Head of caudate nucleus (tissue), 42 donors: Measurements from ENCODE around the gene PIP5KL1.
A peak's percentile ranks its signal among the peaks of the same experiment; 100 is the strongest.

ENCODE experiments used
- DNase-seq, 42 donors: peaks; one replicate each; pipeline versions ENCODE4 v3.0.0 to v3.0.0-alpha.2; 2020 to 2021; ENCODE audit warnings: mixed read lengths in 7 of 42
- intact Hi-C: fragments of 100-400 bp; cut with DNase I; formaldehyde crosslinking; loops from one replicate; pipeline ENCODE4 v1.15.0; 2022

The PIP5KL1 gene

DNA sequence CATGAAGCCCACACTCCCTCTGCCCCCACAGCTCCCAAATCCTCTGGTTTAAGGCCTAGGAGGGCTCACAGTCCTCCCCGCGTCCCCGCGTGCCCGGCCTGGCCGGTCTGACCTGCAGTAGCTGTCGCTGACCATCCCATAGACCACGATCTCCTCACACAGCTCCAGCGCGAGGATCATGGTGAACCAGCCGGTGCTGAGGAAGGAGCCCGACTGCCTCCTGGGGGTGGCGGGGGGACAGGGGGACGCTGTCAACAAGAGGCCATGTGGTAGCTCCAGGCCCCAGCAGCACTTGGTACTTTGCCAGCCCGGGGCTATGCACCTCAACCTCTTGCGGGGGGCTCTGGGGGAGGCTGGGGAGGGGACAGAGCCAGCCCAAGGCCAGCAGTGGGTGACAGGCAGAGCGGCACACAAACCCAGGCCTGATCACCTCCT is 20.7 kb downstream of the PIP5KL1 start:
- intact Hi-C loops: loop anchor here (10.0 kb wide), 1 partner anchor 125 kb away; the partner anchor contains the start of gene CDK9
- no peak for DNase-seq

GRCh38 chr9:127908660-127908926 is 22.0 kb downstream of the PIP5KL1 start:
- intact Hi-C loops: no loop called here
- no peak for DNase-seq

- intact Hi-C loops: no loop called here
- no peak for DNase-seq
Measured at GRCh38 chr9:127907867-127908659, 22.5 kb downstream of the PIP5KL1 start.

- intact Hi-C loops: no loop called here
- peak in 23 of 42 donors; percentile 18 to 83 (median 56) for DNase-seq
Measured at GRCh38 chr9:127905788-127906191, 24.8 kb downstream of the PIP5KL1 start.

DNA sequence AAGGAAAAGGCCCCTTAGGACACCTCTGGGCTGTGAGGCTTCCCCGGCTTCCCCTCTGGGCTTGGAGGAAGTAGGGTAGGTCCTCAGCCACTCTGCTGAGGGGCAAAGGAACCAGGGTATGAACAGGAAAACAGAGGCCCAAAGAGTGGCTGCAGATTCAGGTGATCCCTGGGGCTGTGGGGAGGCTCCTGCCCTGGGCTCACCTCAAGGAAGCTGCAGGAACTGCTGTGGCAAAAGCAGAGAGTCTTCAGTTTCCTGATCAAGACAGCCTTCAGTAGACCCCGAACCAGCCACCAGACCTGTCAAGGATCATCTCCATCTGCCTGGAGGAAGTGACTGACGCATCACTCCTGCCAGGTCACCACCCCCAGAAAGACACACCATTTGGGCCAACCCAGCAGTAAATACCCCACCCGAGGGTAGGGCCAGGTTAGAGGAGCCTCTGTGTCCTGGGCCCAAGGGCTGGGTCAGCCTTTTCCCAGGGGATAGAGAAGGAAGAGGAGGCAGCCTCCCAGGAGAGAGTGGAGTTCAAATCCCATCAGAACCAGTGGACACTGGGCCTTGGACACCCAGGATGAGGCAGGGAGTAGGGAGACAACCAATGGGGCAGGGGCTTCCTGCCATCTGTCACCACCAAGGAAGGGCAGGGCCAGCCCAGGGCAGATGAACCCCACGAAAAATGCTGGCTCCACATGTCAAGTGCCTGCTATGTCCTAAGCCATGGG is 25.4 kb downstream of the PIP5KL1 start:
- peak in 1 of 42 donors; percentile 16 for DNase-seq
- intact Hi-C loops: no loop called here

DNA sequence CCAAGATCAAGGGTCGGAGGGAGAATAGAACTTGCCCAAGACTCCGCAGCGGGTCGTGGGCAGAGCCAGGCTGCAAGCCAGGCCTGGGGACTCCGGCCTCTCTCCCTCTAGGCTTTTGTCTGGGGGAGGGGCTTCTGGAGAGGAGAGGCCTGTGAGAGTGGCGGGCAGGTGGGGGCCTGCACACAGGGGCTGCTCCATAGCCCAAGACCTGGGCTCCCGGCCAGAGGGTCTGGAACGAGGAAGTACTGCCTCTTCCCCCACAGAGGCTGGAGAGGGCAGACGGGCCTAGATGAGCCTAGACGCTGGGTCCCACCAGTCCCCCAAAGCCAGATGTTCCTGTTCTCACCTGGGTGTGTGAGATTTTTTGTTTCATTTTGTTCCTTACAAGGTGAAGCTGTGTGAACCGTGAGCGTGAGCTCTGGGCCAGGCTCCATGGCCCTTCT is 26.0 kb downstream of the PIP5KL1 start:
- peak in 9 of 42 donors; percentile 17 to 58 (median 35) for DNase-seq
- intact Hi-C loops: no loop called here

DNA sequence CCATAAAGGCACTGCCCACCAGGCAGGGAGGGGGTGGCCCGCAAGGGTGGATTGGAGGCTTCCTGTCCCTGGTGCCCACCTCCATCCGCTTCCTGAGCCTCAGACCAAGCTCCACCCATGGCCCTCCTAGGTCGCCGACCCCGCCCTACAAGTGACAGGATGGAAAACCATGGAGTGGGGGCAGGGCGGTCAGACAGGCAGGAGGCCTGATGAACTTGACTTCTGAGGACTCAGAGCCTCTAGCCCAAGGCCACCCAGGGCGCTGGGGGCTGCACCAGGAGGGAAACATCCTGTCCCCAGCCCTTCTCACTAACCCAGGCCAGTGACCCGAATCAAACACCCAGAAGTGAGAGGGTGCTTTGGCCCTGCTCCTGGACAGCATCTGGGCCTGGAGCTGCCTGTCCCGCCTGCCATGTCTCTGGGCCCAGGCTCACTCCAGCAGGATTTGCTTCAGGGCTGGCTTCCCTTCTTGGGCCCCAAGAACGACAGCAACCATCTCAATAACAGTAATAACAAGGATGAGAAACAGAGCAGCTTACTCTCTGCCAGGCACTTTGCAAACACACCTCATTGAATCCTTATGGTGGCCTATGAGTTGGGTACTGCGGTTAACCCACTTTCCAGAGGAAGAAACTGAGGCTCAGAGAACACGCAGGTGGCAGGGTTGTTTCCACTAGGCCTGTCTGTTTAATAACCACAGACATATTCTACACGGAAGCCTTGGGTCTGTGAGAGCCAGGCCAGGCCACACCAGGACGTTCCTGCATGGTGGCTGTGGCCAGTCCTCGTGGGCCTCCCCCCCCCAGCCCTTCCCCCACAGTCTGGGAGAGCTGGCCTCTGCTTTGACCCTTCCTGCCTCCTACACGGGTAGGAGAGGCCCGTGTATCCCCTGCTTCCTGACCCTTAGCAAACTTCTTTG is 26.8 kb downstream of the PIP5KL1 start:
- DNase-seq: peak in 1 of 42 donors; percentile 36
- intact Hi-C loops: no loop called here

DNA sequence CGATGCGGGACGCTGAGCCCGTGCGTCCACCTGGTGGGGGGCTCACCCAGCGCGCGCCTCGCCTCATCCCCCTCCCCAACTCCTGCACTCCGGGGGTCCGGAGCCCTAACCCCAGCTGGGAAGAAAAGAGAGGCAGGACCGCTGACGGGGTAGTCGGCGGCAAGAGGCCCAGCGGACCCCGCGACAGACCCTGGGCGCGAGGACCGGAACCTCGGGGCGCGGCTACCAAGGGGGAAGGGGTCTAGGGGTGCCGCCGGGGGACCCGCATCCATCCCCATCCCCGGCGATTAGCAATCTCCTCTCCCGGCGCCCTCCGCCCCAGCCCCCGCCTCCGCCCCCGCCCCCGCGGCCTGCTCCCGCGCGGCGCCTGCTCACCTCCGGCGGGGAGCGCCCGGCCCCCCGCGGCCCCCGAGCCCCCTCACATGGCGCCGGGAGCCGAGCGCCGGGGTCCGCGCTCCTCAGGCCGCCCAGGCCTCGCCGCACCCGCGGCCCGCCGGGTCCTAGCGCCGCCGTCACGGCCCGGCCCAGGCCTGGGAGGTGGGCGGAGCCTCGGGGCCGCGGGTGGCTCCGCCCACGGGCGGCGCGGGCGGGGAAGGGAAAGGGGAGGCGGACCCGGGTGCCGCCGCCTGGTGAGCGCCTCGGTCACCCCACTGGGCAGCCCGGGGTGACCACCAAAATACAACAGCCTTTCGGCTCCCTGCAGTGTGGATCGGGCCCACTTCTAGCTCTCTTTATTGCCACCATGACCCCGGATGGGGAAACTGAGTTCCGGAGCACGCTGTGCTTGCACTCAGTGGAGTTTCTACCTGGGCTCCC is 31.2 kb downstream of the PIP5KL1 start, which contains the start of gene ST6GALNAC6:
TSS of gene ST6GALNAC6 (minus strand) at position 476 of the 816 bp plus-strand sequence. CDS start 1,622 bp downstream, outside the sequence.
- intact Hi-C loops: no loop called here
- DNase-seq: peak in 39 of 42 donors; percentile 58 to 89 (median 79)

DNA sequence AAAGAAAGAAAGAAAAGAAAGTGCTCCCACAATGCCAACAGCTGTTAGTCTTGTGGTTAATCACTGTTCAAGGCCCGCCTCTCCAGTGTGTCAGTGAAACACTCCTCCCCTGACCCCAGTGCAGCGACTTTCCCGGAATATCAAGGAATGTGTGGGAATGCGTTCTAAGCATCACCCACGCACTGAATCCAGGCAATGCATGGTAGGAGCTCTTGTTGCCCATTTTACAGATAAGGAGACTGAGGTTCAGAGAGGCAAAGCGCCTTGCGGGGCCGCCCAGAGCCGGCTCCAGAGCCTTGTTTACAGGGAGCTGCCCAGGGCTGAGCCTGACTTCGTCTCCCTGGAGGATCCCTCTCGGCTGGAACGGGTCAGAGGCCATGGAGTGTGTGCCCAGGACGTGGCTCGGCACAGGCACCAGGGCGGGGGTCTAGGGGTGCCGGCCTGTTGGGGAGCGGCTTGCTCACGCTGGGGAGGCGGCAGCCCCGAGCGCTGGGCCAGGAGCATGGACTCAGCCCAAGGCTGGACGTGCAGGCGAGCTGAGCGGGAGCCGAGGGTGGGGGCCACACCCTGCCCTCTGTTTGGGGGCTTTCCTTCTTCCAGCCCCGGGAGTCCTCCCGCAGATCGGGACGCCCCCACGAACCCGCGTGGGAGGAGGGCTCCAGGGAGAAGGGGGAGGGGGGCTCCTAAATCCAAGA is 32.0 kb downstream of the PIP5KL1 start:
- peak in 33 of 42 donors; percentile 26 to 85 (median 62) for DNase-seq
- intact Hi-C loops: no loop called here

DNA sequence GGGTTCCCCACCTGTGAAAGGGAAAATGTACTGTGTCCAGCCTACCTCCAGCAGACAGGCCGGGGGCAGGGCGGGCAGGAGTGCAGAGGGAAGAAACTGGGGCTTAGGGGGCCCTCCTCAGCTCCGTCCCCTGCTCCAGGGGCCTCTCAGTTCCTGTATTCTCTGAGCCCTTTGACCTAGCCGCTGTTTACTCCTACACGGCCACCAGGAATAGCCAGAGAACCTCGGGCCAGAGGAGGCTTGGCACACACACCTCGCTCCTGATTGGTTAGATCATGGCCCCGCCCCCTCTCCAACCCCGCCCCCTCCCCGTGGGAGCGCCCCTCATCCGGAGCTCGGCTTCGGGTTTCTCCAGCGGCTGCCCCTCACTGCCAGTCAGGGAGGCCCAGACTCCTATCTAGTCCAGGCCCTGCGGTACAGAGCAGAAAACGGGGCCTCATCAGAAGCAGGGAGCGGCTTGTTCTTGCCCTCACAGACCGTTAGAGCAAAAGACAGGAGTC is 33.3 kb downstream of the PIP5KL1 start:
- DNase-seq: peak; percentile 68 to 91 (median 80)
- intact Hi-C loops: no loop called here

- peak in 1 of 42 donors; percentile 36 for DNase-seq
- intact Hi-C loops: no loop called here
Measured at GRCh38 chr9:127896395-127897192, 34.0 kb downstream of the PIP5KL1 start.

DNA sequence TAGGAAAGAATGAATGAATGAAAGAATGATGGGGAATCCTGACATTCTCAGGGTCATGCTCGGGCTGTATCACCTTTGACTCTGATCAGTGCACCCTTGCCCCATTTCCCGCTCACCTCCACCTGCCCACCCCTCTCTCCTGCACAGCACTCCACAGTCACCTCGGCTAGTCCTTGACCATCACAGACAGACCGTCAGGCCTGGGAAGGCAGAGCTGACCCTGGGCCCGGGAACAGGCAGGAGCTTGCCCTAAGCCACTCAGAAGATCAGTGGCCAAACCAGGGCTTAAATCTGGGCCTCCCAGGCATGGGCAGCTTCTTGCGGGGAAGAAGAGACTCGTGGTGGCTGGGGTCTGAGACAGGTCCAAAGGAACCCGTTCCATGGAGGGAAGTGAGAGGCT is 34.8 kb downstream of the PIP5KL1 start:
- DNase-seq: no peak
- intact Hi-C loops: no loop called here

GRCh38 chr9:127893392-127893791 is 37.2 kb downstream of the PIP5KL1 start:
- intact Hi-C loops: no loop called here
- DNase-seq: peak in 7 of 42 donors; percentile 34 to 73 (median 63)

GRCh38 chr9:127892831-127893230 is 37.7 kb downstream of the PIP5KL1 start:
- intact Hi-C loops: no loop called here
- DNase-seq: no peak

DNA sequence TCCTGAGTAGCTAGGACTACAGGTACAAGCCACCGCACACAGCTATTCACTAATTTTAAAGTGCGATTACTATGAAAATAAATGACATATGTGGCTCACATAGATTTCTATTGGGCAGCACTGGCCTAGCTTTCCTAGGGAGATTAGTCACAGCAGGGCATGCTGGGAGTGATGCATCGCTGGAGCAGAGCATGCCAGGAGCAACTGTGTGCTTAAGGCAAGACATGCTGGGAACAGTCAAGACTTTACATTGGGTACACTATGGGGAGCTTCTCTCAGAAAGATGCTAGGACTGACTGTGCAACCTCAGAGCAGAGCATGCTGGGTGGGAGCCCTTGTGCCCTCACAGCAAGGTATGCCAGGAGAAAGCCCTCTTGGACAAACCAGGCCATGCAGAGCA is 40.5 kb downstream of the PIP5KL1 start:
- intact Hi-C loops: no loop called here
- no peak for DNase-seq

DNA sequence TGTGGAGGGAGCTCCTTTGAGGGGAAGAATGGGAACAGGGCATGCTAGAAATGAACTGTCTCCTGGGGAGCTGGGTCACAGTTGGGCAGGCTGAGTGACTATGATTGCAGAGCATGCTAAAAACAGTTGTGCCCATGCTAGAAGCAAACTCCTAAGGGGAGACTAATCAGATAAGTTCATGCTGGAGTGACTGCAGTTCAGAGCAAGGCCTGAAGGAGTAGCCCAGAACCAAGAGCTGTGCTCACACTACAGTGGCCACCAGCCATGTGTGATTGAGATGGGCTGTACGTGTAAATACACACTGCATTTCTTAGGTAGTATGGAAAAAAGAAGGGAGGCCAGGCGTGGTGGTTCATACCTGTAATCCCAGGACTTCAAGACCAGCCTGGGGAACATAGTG is 42.8 kb downstream of the PIP5KL1 start:
- intact Hi-C loops: no loop called here
- DNase-seq: no peak
